Measurements from ENCODE around the gene TMEM61.
"Not testable (repeated sequence)": the region's sequence is repeated elsewhere in the genome, so short reads cannot be mapped to it uniquely, and the experiment has no call there.

Gene TMEM61

DNA sequence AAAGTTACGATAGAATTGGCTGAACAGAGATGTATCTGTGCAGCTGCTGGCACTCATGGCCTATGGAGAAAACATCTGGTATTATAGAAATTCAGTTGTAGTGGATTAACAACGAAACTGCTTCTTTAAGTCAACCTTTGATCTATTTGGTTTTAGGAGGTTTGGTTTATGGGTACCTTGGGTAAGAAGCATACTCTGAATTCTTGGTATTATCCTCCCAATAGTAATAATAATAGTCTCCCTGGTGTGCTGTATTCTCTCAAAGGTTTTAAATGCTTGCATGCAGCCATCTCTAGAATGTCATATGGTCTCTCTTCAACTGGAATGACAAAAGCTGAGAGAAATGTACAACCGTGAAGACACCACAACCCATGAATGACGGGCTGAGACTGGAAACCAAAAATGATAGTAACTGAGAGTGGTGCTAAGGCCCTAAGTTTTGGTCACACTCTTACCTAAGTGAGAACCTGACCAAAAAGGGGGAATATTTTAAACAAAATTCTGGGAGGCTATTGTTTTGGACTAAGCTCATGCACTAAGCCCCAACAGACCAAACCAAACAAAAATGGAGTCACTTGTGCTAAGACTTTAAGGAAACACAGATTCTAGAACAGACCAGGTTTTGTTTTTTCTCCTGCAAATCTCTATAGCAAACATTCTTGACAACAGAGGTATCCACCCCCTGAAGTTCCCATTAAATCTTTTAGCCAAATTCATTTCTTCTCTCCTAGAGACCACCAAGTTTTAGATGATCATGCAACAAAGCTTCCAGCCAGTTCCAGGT lies 17.6 kb upstream of the TMEM61 start:
- DNase-seq (ENCODE audit: low read depth, low spot score): no peak

GRCh38 chr1:54963829-54964228 lies 16.6 kb upstream of the TMEM61 start:
- not testable (repeated sequence) for DNase-seq (ENCODE audit: low read depth, low spot score)

- no peak for DNase-seq (ENCODE audit: low read depth, low spot score)
Measured at GRCh38 chr1:54965624-54966340, 14.6 kb upstream of the TMEM61 start.

DNA sequence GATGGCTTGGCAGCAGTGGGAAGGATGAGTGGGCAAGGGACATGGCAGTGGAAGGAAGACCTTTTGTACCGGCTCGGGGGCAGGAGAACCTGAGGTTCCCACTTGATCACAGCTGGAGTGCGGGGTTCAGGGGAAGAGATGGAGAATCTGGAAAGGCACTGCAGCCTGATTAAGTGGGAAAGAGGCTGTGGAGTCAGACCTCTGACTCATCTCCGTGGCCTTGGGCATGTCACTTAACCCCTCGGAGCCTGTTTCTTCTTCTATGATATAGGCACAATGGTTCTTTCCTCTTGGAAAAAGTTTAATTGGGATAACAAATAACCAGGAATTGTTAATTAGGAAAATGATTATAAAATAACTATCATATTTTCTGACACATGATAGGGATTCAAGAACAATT lies 13.1 kb upstream of the TMEM61 start:
- no peak for DNase-seq (ENCODE audit: low read depth, low spot score)

GRCh38 chr1:54968551-54968950 lies 11.9 kb upstream of the TMEM61 start:
- no peak for DNase-seq (ENCODE audit: low read depth, low spot score)

DNA sequence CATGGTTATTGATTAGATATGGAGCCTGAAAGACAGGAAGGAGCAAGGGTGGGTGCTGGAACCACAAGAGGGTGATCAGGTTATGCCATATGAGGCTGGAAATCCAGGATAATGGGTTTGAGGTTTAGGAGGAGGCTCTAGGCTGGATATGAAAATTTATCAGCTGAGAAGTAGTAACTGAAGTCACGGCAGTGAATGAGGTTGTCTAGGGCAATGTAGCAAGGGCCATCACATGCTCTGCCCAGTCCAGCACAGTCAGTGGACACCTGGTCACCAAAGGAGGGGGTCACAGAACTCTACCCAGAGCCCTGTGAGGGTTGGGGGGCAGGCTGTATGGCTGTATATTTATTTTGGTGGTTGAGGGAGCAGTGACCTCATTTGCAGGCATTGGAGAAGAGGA lies 10.5 kb upstream of the TMEM61 start:
- DNase-seq (ENCODE audit: low read depth, low spot score): no peak

DNA sequence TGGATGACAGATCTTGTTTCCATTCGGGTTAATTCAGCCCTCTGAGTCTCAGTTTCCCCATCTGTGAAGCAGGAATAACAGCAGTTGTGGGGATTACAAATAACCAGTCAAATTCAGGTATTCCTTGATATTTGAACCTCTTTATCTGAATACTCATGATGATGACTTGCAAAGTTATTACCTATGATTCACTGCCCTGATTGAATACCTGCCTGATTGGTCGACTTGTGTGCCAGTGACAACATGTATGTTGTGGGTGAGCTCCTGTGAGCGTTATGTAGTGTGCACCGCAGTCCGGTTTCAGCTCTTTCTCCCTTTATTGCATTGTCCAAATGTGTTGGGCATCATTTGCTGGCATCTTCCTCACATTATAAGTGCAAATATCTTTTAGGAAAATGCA lies 9.5 kb upstream of the TMEM61 start:
- DNase-seq (ENCODE audit: low read depth, low spot score): no peak

GRCh38 chr1:54971317-54971791 lies 9.1 kb upstream of the TMEM61 start:
- DNase-seq (ENCODE audit: low read depth, low spot score): no peak

DNA sequence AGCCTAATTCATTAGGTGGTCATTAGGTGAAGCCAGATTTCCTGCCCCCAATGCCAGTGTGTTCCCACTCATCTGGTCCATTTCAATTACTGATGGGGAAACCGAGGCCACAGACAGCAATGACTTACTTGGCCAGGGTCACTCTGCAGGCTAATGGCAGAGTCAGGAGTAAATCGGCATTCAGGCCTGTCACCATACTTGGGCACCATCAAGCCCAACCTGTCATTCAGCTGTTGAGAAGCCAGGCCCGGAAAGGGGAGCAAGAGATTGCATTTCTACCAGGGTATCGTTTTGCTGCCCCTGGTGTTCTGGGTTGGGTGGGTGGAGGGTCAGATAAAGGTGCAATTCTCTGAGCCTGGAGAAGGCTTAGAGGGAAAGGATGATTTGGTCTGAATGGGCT lies 8.0 kb upstream of the TMEM61 start:
- DNase-seq (ENCODE audit: low read depth, low spot score): no peak

DNA sequence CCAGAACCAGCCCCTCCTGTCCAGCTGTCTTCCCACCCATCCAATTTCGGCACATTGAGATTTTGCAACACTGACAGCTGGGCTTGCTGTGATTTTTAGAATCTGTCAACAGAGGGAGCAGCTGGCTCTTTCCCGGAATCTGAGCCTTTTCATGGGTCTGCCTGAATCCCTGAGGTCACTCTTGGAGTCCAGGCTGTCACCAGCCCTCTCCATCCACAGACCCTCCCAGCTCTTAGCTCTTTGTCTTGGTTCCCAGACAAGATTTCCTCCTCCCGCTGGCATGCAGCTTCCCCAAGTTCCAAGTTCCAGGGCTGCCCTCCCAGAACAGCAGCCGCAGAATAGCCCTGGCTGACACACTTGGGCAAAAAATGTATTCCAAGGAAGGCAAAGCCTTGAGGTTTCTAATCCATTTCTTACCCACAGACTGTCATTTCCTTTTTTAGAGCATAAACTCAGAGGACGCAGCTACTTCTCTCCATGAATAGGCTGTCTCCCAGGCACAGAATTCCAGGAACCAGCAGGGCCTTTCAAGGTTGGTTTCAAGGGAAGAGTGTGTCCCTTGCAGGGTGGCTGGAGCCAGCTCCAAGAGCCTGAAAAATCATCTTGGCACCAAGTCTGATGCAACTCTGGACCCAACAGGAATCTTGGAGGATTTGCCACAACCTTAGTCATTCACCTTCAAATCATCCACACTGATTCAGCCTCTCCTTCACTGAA lies 7.1 kb upstream of the TMEM61 start:
- peak; percentile 74 for DNase-seq (ENCODE audit: low read depth, low spot score)

DNA sequence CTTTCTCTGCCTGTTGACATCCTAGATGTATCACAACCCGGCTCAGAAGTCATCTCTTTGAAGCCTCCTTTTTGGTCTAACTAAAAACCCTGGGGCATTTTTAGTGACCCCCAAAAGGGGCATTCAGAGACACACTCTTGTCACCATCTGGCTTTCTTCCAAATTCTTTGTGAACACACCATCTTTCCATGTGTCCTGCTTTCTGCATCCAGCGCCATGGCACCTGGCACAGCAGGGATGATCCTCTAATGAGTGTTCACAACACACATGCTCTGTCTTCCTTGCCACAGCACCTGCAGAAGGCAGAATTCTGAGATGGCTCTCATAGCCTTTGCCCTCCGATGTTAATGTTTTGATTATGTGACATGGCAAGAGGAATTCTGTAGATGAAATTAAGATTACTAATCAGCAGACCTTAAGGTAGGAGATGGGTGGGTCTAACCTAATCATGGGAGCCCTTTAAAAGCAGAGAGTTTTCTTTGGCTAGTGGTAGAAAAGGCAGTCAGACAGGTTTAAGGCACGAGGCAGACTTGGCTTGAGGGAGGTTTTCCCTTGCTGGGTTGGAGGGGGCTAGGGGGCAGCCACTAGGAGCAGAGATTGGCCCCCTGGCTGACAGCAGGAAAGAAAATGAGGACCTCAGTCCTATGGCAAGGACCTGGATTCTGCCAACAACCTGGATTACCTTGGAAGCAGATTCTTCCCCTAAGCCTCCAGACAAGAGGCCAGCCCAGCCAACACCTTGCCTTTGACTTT lies 4.9 kb upstream of the TMEM61 start:
- peak; percentile 46 for DNase-seq (ENCODE audit: low read depth, low spot score)

GRCh38 chr1:54976747-54977146 lies 3.7 kb upstream of the TMEM61 start:
- no peak for DNase-seq (ENCODE audit: low read depth, low spot score)

DNA sequence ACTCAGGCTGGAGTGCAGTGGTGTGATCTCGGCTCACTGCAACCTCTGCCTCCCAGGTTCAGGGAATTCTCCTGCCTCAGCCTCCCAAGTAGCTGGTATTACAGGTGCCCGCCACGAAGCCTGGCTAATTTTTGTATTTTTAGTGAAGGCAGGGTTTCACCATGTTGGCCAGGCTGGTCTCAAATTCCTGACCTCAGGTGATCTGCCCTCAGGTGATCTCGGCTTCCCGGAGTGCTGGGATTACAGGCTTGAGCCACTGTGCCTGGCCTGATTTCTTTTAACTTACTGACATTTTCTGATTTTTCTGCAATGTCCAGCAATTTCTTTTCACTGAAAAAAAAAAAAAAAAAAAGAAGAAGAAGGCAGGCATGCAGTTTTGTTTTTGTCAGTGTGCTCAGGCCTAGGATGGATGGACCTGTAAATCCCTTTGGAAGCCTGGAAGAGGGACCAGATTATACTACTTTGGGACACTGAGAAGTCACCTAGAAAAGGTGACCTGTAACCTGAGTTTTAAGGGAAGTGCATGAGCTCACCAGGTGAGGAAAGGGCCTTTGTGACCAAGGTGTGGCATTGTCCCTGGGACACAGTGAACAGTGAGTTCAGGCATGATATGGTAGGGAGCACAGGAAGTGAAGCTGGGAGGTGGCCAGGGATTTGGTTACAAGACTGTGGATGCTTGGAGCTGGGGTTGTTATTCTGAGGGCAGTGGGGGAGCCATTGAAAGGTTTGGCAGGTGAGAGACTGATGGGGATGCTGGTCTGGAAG lies 2.7 kb upstream of the TMEM61 start:
- DNase-seq (ENCODE audit: low read depth, low spot score): no peak

GRCh38 chr1:54978528-54979326 lies 1.7 kb upstream of the TMEM61 start:
- no peak for DNase-seq (ENCODE audit: low read depth, low spot score)

- DNase-seq (ENCODE audit: low read depth, low spot score): no peak
Measured at GRCh38 chr1:54979327-54979891, 1.0 kb upstream of the TMEM61 start.

GRCh38 chr1:54980046-54980527 lies 341 bp upstream of the TMEM61 start:
- no peak for DNase-seq (ENCODE audit: low read depth, low spot score)

GRCh38 chr1:54981466-54981865 lies 1.0 kb downstream of the TMEM61 start:
- no peak for DNase-seq (ENCODE audit: low read depth, low spot score)

- no peak for DNase-seq (ENCODE audit: low read depth, low spot score)
Measured at GRCh38 chr1:54982739-54983138, 2.3 kb downstream of the TMEM61 start.

GRCh38 chr1:54984131-54984842 lies 3.9 kb downstream of the TMEM61 start:
- DNase-seq (ENCODE audit: low read depth, low spot score): no peak
